ENCODE data around the gene SEC23B. TPM values are rescaled to one million over a fixed set of nuclear protein-coding genes. Genes with fewer than 3 reads are reported as not detected.

The SEC23B gene
- total and polyA plus RNA-seq, 2 of the 13 experiments (the other 11 are each of a cell fraction or from before 2014, with no cell fraction given): 114 to 120 TPM

GRCh38 chr20:18507218-18508191 lies at the start of gene SEC23B (continued):
- peak; percentile 85 for TF ChIP-seq TBL1XR1 (IDR thresholded peaks at IDR 0.05; ENCODE audit: borderline replicate concordance, low read length, partially characterized antibody)
- peak; percentile 86; the same call in 1 of the 2 replicates for TF ChIP-seq SATB2 (CRISPR knock-in tag; IDR thresholded peaks at IDR 0.05)
- 0 out of 2 replicates have a peak, but pooled peaks have one; percentile 17 for TF ChIP-seq MTF2 (CRISPR knock-in tag; IDR thresholded peaks at IDR 0.05; ENCODE audit: borderline replicate concordance)
- peak; percentile 53; the same call in 1 of the 2 replicates for TF ChIP-seq SIN3B (IDR thresholded peaks at IDR 0.05; ENCODE audit: low read length)
- 0 out of 2 replicates have a peak, but pooled peaks have one; percentile 12 for TF ChIP-seq MAF1 (CRISPR knock-in tag; IDR thresholded peaks at IDR 0.05; ENCODE audit: borderline replicate concordance)
- TF ChIP-seq MAFK (conservative IDR thresholded peaks at IDR 0.05 in 1 of 2, IDR thresholded peaks at IDR 0.05 in 1 of 2; ENCODE audit: low read length in 2 of 2): 0 out of 4 replicates have a peak, but pooled peaks of 1 of the 2 experiments have one; percentile 16
- peak; percentile 78 for TF ChIP-seq SMAD3 (CRISPR knock-in tag; IDR thresholded peaks at IDR 0.05)
- TF ChIP-seq MED1 (CRISPR knock-in tag; IDR thresholded peaks at IDR 0.05): peak; percentile 69
- TF ChIP-seq KAT7 (CRISPR knock-in tag; IDR thresholded peaks at IDR 0.05; ENCODE audit: borderline replicate concordance): peak; percentile 80
- TF ChIP-seq SMAD1 (CRISPR knock-in tag; IDR thresholded peaks at IDR 0.05; ENCODE audit: borderline replicate concordance, low read depth): peak; percentile 29; the same call in 1 of the 2 replicates
- TF ChIP-seq SRSF4 (IDR thresholded peaks at IDR 0.05; ENCODE audit: low read depth, low read length, poor library complexity, severe bottlenecking): no peak
- TF ChIP-seq EED (CRISPR knock-in tag; IDR thresholded peaks at IDR 0.05): peak; percentile 96
- TF ChIP-seq PBX3 (CRISPR knock-in tag; IDR thresholded peaks at IDR 0.05; ENCODE audit: borderline replicate concordance): peak; percentile 56; the same call in 1 of the 2 replicates
- TF ChIP-seq PHB2 (IDR thresholded peaks at IDR 0.05; ENCODE audit: partially characterized antibody): no peak
- peak; percentile 75; the same call in 1 of the 2 replicates for TF ChIP-seq ZNF775 (CRISPR knock-in tag; IDR thresholded peaks at IDR 0.05; ENCODE audit: borderline replicate concordance)
- TF ChIP-seq ZNF280B (CRISPR knock-in tag; IDR thresholded peaks at IDR 0.05; ENCODE audit: borderline replicate concordance): peak; percentile 91; the same call in 1 of the 2 replicates
- TF ChIP-seq ZFP37 (CRISPR knock-in tag; IDR thresholded peaks at IDR 0.05; ENCODE audit: borderline replicate concordance): peak; percentile 48
- peak; percentile 84 for TF ChIP-seq SRSF1 (optimal IDR thresholded peaks at IDR 0.05; ENCODE audit: low read depth, low read length)
- TF ChIP-seq ZNF18 (CRISPR knock-in tag; IDR thresholded peaks at IDR 0.05; ENCODE audit: insufficient replicate concordance): no peak
- no peak; the same call in 1 of the 2 replicates for TF ChIP-seq ZSCAN12 (CRISPR knock-in tag; IDR thresholded peaks at IDR 0.05)
- TF ChIP-seq NCOA2 (CRISPR knock-in tag; IDR thresholded peaks at IDR 0.05): peak; percentile 62; the same call in 1 of the 2 replicates
- peak; percentile 39 for TF ChIP-seq E2F5 (CRISPR knock-in tag; conservative IDR thresholded peaks at IDR 0.05)
- no peak for TF ChIP-seq MBNL3 (CRISPR knock-in tag; conservative IDR thresholded peaks at IDR 0.05)
